Liver (tissue), 9 donors: ENCODE data around the gene DOCK6. TPM values are rescaled to one million over a fixed set of nuclear protein-coding genes. Genes with fewer than 3 reads are reported as not detected.

Experiments used
- DNase-seq: peaks from one replicate; pipeline ENCODE4 v3.0.0-alpha.2; 2017; ENCODE audit warnings: low spot score
- H3K27ac ChIP-seq, 2 donors: one replicate each; pipeline ENCODE4 v1.7.0; 2013; ENCODE audit warnings: inconsistent platforms in 2 of 2, low read length in 2 of 2, control low read depth in 1 of 2, low read depth in 1 of 2, mild to moderate bottlenecking in 1 of 2
- H3K27me3 ChIP-seq, 4 donors: one replicate each; pipeline versions ENCODE4 v1.6.1 to v1.7.0; 2013; ENCODE audit warnings: low read length in 3 of 4, inconsistent platforms in 1 of 4, mild to moderate bottlenecking in 1 of 4, moderate library complexity in 1 of 4; ENCODE audit not compliant: control insufficient read depth in 4 of 4, insufficient read depth in 4 of 4
- H3K36me3 ChIP-seq, 4 donors: one replicate each; pipeline versions ENCODE4 v1.6.1 to v1.7.0; 2013; ENCODE audit warnings: low read length in 3 of 4, mild to moderate bottlenecking in 3 of 4, low read depth in 1 of 4, moderate library complexity in 1 of 4; ENCODE audit not compliant: control insufficient read depth in 4 of 4, insufficient read depth in 3 of 4
- H3K4me1 ChIP-seq, 4 donors: one replicate each; pipeline versions ENCODE4 v1.6.1 to v1.7.0; 2013; ENCODE audit warnings: low read length in 3 of 4, mild to moderate bottlenecking in 3 of 4, moderate library complexity in 1 of 4; ENCODE audit not compliant: control insufficient read depth in 4 of 4, insufficient read depth in 4 of 4
- H3K4me3 ChIP-seq, 3 donors: one replicate each; pipeline versions ENCODE4 v1.6.1 to v1.7.0; 2013; ENCODE audit warnings: low read length in 3 of 3, control low read depth in 1 of 3, low read depth in 1 of 3, mild to moderate bottlenecking in 1 of 3
- H3K9ac ChIP-seq, 2 donors: one replicate each; pipeline ENCODE4 v1.7.0; 2013; ENCODE audit warnings: low read length in 2 of 2, mild to moderate bottlenecking in 2 of 2, moderate library complexity in 2 of 2, control low read depth in 1 of 2, low read depth in 1 of 2
- H3K9me3 ChIP-seq, 4 donors: one replicate each; pipeline versions ENCODE4 v1.6.1 to v1.7.0; 2013; ENCODE audit warnings: low read length in 3 of 4; ENCODE audit not compliant: control insufficient read depth in 4 of 4
- ATF3 ChIP-seq: IDR thresholded peaks from 2 replicates; pipeline ENCODE4 v1.6.1; 2016; ENCODE audit warnings: antibody characterized with exemption
- CTCF ChIP-seq: fragments of 150-350 bp; IDR thresholded peaks from 2 replicates; pipeline ENCODE4 v1.5.1; 2017; ENCODE audit warnings: improper control_type of control experiment, low read depth, low read length; ENCODE audit not compliant: missing input control
- EGR1 ChIP-seq, 2 donors: IDR thresholded peaks; 2 replicates each; pipeline ENCODE4 v1.6.1; 2016 to 2018; ENCODE audit warnings: antibody characterized with exemption in 2 of 2, low read depth in 2 of 2
- FOXA1 ChIP-seq: IDR thresholded peaks from 2 replicates; pipeline ENCODE4 v1.6.1; 2016; ENCODE audit warnings: antibody characterized with exemption
- FOXA2 ChIP-seq: IDR thresholded peaks from 2 replicates; pipeline ENCODE4 v1.6.1; 2016; ENCODE audit warnings: antibody characterized with exemption
- GABPA ChIP-seq, 2 donors: IDR thresholded peaks in 1 of 2; conservative IDR thresholded peaks in 1 of 2; 2 replicates each; pipeline ENCODE4 v1.6.1; 2016; ENCODE audit warnings: antibody characterized with exemption in 2 of 2, mild to moderate bottlenecking in 1 of 2, moderate library complexity in 1 of 2
- HNF4A ChIP-seq, 2 donors: conservative IDR thresholded peaks; 2 replicates each; pipeline ENCODE4 v1.6.1; 2016; ENCODE audit warnings: antibody characterized with exemption in 2 of 2, mild to moderate bottlenecking in 2 of 2
- HNF4G ChIP-seq: IDR thresholded peaks from 2 replicates; pipeline ENCODE4 v1.6.1; 2016; ENCODE audit warnings: antibody characterized with exemption
- JUND ChIP-seq, 2 donors: IDR thresholded peaks; 2 replicates each; pipeline ENCODE4 v1.6.1; 2016; ENCODE audit warnings: antibody characterized with exemption in 2 of 2
- MAX ChIP-seq: IDR thresholded peaks from 2 replicates; pipeline ENCODE4 v1.6.1; 2016; ENCODE audit warnings: antibody characterized with exemption
- NR2F2 ChIP-seq: IDR thresholded peaks from 2 replicates; pipeline ENCODE4 v1.6.1; 2016; ENCODE audit warnings: antibody characterized with exemption
- RAD21 ChIP-seq, 2 donors: IDR thresholded peaks; 2 replicates each; pipeline ENCODE4 v1.6.1; 2016; ENCODE audit warnings: antibody characterized with exemption in 2 of 2, mild to moderate bottlenecking in 2 of 2
- REST ChIP-seq: IDR thresholded peaks from 2 replicates; pipeline ENCODE4 v1.6.1; 2016; ENCODE audit warnings: antibody characterized with exemption, mild to moderate bottlenecking
- RXRA ChIP-seq, 2 donors: IDR thresholded peaks; 2 replicates each; pipeline ENCODE4 v1.6.1; 2017 to 2018; ENCODE audit warnings: antibody characterized with exemption in 2 of 2, mild to moderate bottlenecking in 1 of 2
- SP1 ChIP-seq: IDR thresholded peaks from 2 replicates; pipeline ENCODE4 v1.6.1; 2018; ENCODE audit warnings: antibody characterized with exemption, mild to moderate bottlenecking
- TAF1 ChIP-seq: conservative IDR thresholded peaks from 2 replicates; pipeline ENCODE4 v1.6.1; 2016; ENCODE audit warnings: antibody characterized with exemption, mild to moderate bottlenecking
- YY1 ChIP-seq: IDR thresholded peaks from 2 replicates; pipeline ENCODE4 v1.6.1; 2016; ENCODE audit warnings: antibody characterized with exemption, mild to moderate bottlenecking
- ZBTB33 ChIP-seq: IDR thresholded peaks from 2 replicates; pipeline ENCODE4 v1.6.1; 2016; ENCODE audit warnings: antibody characterized with exemption
- WGBS: extraction: QIAGEN DNeasy Blood & Tissue Kit; methylation state at CpG from one replicate; pipeline ENCODE4 v1.1.7; 2013; 5-methylcytosine and 5-hydroxymethylcytosine counted together
- polyA plus RNA-seq, 2 donors: library from polyadenylated mRNA; stranded (reverse) in 1 of 2; unstranded in 1 of 2; fragments of 200-250 nt in 1 of 2; fragments of >200 nt in 1 of 2; fragmentation: Nextera tagmentation in 1 of 2; extraction: Ambion mirVana in 1 of 2; gene quantifications; one replicate each; pipeline versions ENCODE4 v1.2.1 to v1.2.3, GENCODE V29; 2013 to 2015
- total RNA-seq, 2 donors: library from RNA; depleted of rRNA; stranded (reverse); fragments of >200 nt; gene quantifications; one replicate each; pipeline ENCODE4 v1.2.3, GENCODE V29; 2014
- donor health status: healthy.
- donor health status: healthy.
- donor health status: healthy.
- donor health status: healthy.
- donor health status: healthy.

Gene DOCK6
- total and polyA plus RNA-seq, 4 donors = 4.9 to 15.8 (median 13.7) TPM

GRCh38 chr19:11225815-11226214 lies 36.5 kb downstream of the DOCK6 start:
- DNase-seq = no peak
- Histone ChIP-seq H3K9me3 (peaks cover 0 to 7% (median under 1%) of the 10 kb centered on the region in 4 donors), H3K27ac (peak overlapping the region in 1 of 2 donors; percentile 3), H3K36me3 (peaks cover 5 to 23% (median 13%) of the 10 kb centered on the region in 4 donors), H3K27me3 (no peaks in the 10 kb centered on the region), H3K9ac (no peak overlapping the region), H3K4me1 (peaks cover 0 to 4% (median 0%) of the 10 kb centered on the region in 4 donors), H3K4me3 (no peak overlapping the region)
- TF ChIP-seq RAD21 (IDR thresholded peaks at IDR 0.05) (no peak), SP1 (no peak), NR2F2 (no peak), CTCF (no peak), EGR1 (IDR thresholded peaks at IDR 0.05; ENCODE audit: low read depth in 2 of 2) (no peak), FOXA2 (no peak), TAF1 (no peak), ZBTB33 (no peak), HNF4G (no peak), HNF4A (conservative IDR thresholded peaks at IDR 0.05) (no peak), FOXA1 (no peak)
- 96% methylated on average over 3 of the region's 3 CpGs for WGBS

GRCh38 chr19:11225172-11225571 lies 37.2 kb downstream of the DOCK6 start:
- H3K27ac ChIP-seq = peak overlapping the region in 1 of 2 donors; percentile 53
- WGBS = 84% methylated on average over 5 of the region's 5 CpGs
- H3K9me3 ChIP-seq = peaks cover 0 to 7% (median under 1%) of the 10 kb centered on the region in 4 donors
- H3K4me1 ChIP-seq = peaks cover 0 to 4% (median 0%) of the 10 kb centered on the region in 4 donors
- TF ChIP-seq ATF3 (no peak), ZBTB33 (no peak), RXRA (IDR thresholded peaks at IDR 0.05) (peak in 1 of 2 donors; percentile 54), FOXA2 (no peak), GABPA (IDR thresholded peaks at IDR 0.05 in 1 of 2, conservative IDR thresholded peaks at IDR 0.05 in 1 of 2) (no peak), JUND (IDR thresholded peaks at IDR 0.05) (no peak), RAD21 (IDR thresholded peaks at IDR 0.05) (no peak), YY1 (peak; percentile 63), FOXA1 (no peak), REST (no peak), EGR1 (IDR thresholded peaks at IDR 0.05; ENCODE audit: low read depth in 2 of 2) (no peak), MAX (no peak), TAF1 (no peak), HNF4A (conservative IDR thresholded peaks at IDR 0.05) (peak; percentile 58 to 63), HNF4G (no peak), NR2F2 (peak; percentile 36), SP1 (no peak), CTCF (no peak)
- H3K9ac ChIP-seq = no peak overlapping the region
- no peaks in the 10 kb centered on the region for H3K27me3 ChIP-seq
- H3K36me3 ChIP-seq = peaks cover 5 to 26% (median 13%) of the 10 kb centered on the region in 4 donors
- DNase-seq = no peak
- no peak overlapping the region for H3K4me3 ChIP-seq
